GM21619 (cell line): Measurements from ENCODE around the gene C8G.

Experiments
- ATAC-seq: cut with Tn5 transposase; IDR thresholded peaks from one replicate; pipeline ENCODE4 v1.9.1; 2021; ENCODE audit not compliant: unreplicated experiment

C8G gene

DNA sequence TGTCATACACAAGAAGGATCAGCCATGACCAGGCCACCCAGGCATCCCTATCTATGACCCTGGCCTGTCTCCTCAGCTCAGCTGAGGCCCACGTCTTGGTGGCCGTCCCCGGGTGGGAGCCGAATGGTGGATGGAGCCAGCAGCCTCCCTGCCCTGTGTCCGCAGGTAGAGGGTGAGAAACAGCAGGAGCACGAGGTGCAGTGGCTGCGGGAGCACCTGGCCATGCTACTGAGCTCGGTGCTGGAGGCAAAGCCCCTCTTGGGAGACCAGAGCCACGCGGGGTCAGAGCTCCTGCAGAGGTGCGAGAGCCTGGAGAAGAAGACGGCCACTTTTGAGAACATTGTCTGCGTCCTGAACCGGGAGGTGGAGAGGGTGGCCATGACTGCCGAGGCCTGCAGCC is 25.0 kb upstream of the C8G start:
- no peak for ATAC-seq

GRCh38 chr9:136920734-136921231 is 24.3 kb upstream of the C8G start:
- no peak for ATAC-seq

GRCh38 chr9:136921307-136921706 is 23.7 kb upstream of the C8G start:
- ATAC-seq, result no peak

DNA sequence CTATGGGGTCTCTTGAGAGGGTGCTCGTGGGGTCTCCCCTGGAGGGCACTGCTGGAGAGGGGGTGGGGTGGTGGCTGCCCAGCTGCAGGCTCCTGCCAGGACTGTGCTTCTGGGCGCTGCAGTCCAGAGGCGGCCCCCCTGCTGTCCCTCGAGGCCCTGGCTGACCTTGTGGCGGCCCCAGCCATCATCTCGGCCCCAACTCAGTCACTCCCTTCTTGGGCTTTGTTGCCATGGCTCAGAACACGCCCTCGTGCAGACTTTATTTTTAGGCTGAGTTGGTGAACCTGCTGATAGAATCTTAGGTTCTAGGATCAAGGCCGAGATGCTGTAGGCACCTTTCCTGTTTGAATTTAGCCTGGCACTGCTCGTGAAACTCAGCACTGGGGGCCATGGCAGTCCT is 23.3 kb upstream of the C8G start:
- no peak for ATAC-seq

DNA sequence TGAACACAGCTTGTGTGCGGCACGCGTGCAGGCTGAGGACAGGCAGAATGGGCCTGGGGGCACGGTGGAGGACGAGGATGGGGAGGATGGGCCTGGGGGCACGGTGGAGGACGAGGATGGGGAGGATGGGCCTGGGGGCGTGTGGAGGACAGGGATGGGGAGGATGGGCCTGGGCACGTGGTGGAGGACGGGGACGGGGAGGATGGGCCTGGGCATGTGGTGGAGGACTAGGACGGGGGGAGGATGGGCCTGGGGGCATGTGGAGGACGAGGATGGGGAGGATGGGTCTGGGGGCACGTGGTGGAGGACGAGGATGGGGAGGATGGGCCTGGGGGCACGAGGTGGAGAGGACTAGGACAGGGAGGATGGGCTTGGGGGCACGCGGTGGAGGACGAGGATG is 22.5 kb upstream of the C8G start:
- no peak for ATAC-seq

- ATAC-seq, result no peak
These were observed 21.2 kb upstream of the C8G start for GRCh38 chr9:136923881-136924280.

- no peak for ATAC-seq
These were observed 19.5 kb upstream of the C8G start for GRCh38 chr9:136925414-136926153.

- no peak for ATAC-seq
These were observed 18.8 kb upstream of the C8G start for GRCh38 chr9:136926154-136926704.

- no peak for ATAC-seq
These were observed 18.3 kb upstream of the C8G start for GRCh38 chr9:136926749-136927148.

DNA sequence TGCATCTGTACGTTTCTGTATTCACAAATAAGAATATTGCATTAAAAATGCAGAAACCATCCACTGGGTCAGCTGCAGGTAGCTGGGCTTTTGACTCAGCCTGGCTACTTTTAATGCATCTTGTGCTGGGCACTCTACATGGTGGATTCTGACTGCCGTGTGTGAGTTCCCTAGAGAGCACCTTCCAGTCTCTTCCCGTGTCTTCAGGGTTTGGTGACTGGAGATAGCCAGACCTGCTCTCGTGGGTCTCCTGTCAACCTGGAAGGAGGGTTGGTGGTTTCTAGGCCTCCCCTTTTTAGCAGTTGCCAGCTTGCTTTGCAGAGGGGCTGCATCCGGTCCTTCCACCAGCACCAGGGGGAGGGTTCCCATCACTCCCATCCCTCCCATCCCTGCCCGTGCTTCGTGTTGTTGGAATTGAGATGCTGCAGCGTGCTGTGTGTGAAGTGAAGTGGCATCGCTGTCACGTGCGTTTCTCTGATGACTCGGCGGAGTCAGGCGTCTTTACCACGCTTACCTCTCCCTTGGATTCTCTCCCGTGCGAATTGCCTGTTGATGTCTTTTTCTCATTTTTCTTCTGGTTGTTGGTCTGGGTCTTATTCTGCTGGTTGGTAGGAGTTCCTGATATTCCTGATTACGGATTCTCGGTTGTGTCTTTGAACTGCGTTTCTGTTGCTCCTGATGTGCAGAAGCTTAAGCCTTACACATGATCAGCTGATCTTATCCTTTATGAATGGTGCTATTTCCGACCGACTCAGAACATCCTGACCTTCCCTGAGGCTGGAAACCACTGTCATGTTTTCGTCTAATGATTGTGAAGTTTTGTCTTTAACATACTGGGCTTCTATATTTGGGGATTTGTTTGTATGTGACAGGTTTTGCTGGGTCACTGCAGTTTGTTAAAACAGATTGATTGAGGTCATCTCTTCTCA is 17.4 kb upstream of the C8G start:
- ATAC-seq, result no peak

- ATAC-seq, result no peak
These were observed 16.5 kb upstream of the C8G start for GRCh38 chr9:136928591-136928990.

DNA sequence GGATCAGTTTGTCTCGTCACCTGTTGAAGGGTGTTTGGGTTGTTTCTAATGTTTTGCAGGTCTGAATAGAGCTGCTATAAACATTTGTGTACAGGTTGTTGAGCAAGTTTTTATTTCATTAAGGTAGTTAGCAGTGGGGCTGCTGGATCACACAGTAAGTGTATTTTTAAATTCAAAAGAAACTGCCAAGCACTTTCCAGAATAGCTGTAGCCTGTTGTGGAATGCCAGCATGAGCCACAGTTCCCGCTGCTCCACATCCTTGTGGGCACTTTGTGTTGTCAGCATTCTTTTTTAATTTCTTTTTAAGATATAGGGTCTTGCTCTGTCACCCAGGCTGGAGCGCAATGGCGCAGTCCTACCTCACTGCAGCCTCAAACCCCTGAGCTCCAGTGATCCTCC is 15.0 kb upstream of the C8G start:
- ATAC-seq, result no peak

DNA sequence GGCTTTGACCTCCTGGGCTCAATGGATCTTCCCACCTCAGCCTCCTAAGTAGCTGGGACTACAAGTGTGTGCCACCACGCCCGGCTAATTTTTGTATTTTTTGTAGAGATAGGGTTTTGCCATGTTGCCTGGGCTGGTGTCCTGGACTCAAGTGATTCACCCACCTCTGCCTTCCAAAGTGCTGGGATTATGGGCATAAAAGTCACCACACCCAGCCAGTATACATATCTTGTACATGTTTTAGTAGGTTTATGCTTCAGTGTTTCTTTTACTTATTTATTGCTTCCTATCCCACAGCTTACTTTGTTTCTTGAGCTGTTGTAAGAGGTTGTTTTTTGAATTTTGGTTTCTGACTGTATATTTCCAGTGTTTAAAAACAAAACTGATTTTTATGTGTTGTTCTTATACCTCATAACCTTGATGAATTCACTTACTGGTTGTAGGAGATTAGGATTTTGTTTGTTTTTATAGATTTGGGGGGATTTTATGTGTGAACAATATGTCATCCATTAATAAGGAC is 13.4 kb upstream of the C8G start:
- ATAC-seq, result no peak

- no peak for ATAC-seq
These were observed 10.8 kb upstream of the C8G start for GRCh38 chr9:136934277-136934676.

- ATAC-seq, result no peak
These were observed 9.4 kb upstream of the C8G start for GRCh38 chr9:136935651-136936050.

DNA sequence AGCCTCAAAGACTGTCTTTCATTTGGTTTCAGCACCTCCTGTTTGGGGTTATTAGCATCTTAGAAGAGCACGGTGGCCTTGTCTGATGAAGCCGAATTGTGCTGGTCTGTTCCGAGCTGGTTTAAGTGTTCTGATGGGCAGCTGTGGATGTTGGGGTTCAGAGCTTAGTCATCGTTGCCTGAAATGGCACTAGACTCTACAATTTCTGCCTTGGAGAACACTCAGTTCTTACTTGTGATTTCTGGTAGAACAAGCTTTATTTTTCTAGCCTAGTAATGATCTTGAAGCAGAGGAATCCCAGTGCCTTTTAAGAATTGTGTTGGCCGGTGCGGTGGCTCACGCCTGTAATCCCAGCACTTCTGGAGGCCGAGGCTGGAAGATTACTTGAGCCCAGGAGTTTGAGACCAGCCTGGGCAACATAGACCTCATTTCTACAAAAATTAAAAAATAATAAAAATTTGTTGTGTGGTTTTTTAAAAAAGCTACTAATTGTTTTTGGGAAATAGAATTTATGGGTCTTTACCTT is 8.3 kb upstream of the C8G start:
- no peak for ATAC-seq

DNA sequence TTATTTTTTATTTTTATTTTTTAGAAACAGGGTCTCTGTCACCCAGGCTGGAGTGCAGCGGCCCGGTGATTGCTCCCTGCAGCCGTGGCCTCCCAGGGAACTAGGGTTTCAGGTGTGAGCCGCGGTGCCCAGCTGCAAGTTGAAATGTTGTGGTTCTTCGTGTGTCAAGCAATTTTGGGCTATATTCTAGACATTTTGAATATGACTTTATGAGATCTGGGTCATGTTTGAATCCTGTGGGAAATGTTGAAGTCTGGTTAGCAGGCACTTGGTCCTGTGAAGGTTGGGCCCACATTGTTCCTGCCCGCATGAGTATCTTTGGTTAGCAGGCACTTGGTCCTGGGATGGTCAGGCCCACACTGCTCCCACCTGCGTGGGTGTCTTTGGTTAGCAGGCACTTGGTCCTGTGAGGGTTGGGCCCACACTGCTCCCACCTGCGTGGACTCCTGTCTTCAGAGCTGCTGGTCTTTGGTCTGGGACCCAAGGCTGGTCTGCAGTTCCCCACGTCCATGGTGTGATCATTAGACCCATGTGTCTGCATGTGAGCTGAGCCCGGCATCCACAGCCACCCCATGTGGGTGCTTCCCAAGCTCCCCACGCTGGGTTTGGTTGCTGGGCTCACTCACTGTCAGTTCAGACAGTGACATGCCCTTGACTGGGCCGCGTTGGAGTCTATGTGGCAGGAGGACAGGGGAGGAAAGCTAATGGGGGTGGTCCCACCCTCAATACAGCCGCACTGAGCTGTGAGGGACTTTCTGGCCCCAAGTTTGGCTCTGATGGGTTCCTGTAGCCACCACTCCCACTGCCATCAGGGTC is 7.6 kb upstream of the C8G start:
- ATAC-seq, result no peak

DNA sequence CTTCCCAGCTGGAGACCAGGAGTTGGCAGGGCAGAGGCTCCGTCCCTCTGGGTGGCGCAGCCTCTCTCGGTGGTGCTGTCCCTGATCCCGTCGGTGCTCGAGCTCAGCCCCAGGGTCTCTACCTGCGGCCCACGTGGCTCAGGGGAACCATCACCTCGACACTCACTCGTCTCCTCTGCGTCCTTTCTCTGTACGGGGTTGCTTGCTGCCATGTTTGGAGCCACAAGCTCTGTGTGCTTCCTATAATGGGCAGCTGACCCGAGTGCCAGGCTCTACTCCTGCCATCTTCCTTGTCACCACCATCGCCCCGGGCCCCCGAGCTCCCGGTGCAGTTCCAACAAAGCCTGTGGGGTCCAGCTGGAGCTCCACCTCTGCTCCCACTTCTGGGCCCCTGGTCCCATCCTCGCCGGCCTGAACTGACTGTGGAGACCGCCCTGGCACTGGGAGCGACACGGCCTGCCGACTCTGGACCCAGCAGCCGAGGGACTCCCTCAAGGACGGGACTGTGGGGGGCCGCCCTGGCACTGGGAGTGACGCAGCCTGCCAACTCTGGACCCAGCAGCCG is 5.5 kb upstream of the C8G start:
- ATAC-seq, result no peak

DNA sequence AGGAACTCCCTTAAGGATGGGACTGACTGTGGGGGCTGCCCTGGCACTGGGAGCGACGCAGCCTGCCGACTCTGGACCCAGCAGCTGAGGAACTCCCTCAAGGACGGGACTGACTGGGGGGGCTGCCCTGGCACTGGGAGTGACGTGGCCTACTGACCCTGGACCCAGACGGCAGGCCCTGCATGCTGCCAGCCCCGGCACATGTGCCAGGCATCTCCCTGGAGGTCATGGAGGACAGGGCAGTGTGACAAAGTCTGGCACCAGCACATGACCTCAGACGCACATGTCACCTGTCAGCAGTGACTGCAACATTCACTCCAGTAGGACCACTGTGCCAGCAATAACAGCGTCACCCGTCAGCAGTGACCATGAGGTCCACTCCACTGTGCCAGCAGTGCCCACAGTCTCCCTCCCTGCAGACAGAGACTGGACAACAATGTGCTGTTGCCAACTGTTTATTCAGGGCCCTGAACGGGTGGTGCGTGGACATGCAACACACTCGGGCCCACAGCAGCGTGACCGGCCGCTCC is 5.0 kb upstream of the C8G start:
- ATAC-seq, result no peak
